ENCODE measurements around the gene A1BG. TPM values are rescaled to one million over a fixed set of nuclear protein-coding genes. Genes with fewer than 3 reads are reported as not detected.

Gene A1BG
- total RNA-seq, 2 donors from 2014 or later, result 12.6 to 16.4 TPM

GRCh38 chr19:58385891-58386575, 32.7 kb upstream of the A1BG start:
- WGBS, 2 experiments (ENCODE audit: insufficient coverage in 1 of 2, insufficient read length in 1 of 2), result 15 to 20% methylated on average over 27 to 35 of the region's 36 CpGs

GRCh38 chr19:58385313-58385890, 32.1 kb upstream of the A1BG start:
- Histone ChIP-seq H3K4me3 (ENCODE audit: low read length) (peak overlapping the region; percentile 99), H3K36me3 (ENCODE audit: control insufficient read depth, insufficient read depth, low read length) (peaks cover 22% of the 10 kb centered on the region), H3K27me3 (ENCODE audit: control insufficient read depth, insufficient read depth, low read length, poor library complexity, severe bottlenecking) (no peaks in the 10 kb centered on the region), H3K27ac (ENCODE audit: low read depth, low read length) (no peak overlapping the region), H3K9me3 (ENCODE audit: control insufficient read depth, low read length) (no peaks in the 10 kb centered on the region), H3K9ac (ENCODE audit: extremely low read depth, low read length, poor library complexity, severe bottlenecking) (peak overlapping the region; percentile 91), H3K4me1 (ENCODE audit: control insufficient read depth, insufficient read depth, low read length) (peaks cover 13% of the 10 kb centered on the region)
- Mint-ChIP-seq H3K9me3 (no peaks in the 10 kb centered on the region), H3K27ac (peak overlapping the region; percentile 97), H3K4me3 (peak overlapping the region; percentile 96), H3K36me3 (ENCODE audit: low read depth) (peaks cover 18% of the 10 kb centered on the region), H3K4me1 (peaks cover 18% of the 10 kb centered on the region), H3K27me3 (ENCODE audit: insufficient read depth) (no peaks in the 10 kb centered on the region)
- TF ChIP-seq CTCF (conservative IDR thresholded peaks at IDR 0.05), result no peak
- peak; percentile 37 for DNase-seq
- WGBS, 2 experiments (ENCODE audit: insufficient coverage in 1 of 2, insufficient read length in 1 of 2), result 92 to 94% methylated on average over 8 to 9 of the region's 9 CpGs

More at GRCh38 chr19:58385891-58386575, 32.7 kb upstream of the A1BG start:
- H3K27me3 Mint-ChIP-seq (ENCODE audit: insufficient read depth), result no peaks in the 10 kb centered on the region
- H3K4me1 ChIP-seq (ENCODE audit: control insufficient read depth, insufficient read depth, low read length), result peaks cover 13% of the 10 kb centered on the region
- H3K27ac ChIP-seq (ENCODE audit: low read depth, low read length), result peak overlapping the region; percentile 98
- no peaks in the 10 kb centered on the region for H3K9me3 ChIP-seq (ENCODE audit: control insufficient read depth, low read length)
- peak overlapping the region; percentile 91 for H3K9ac ChIP-seq (ENCODE audit: extremely low read depth, low read length, poor library complexity, severe bottlenecking)
- no peak for TF ChIP-seq CTCF (conservative IDR thresholded peaks at IDR 0.05)
- H3K4me3 Mint-ChIP-seq, result peak overlapping the region; percentile 96
- DNase-seq, result peak; percentile 56
- peak overlapping the region; percentile 99 for H3K4me3 ChIP-seq (ENCODE audit: low read length)
- H3K4me1 Mint-ChIP-seq, result peaks cover 18% of the 10 kb centered on the region
- peaks cover 24% of the 10 kb centered on the region for H3K36me3 Mint-ChIP-seq (ENCODE audit: low read depth)
- no peaks in the 10 kb centered on the region for H3K27me3 ChIP-seq (ENCODE audit: control insufficient read depth, insufficient read depth, low read length, poor library complexity, severe bottlenecking)
- peak overlapping the region; percentile 97 for H3K27ac Mint-ChIP-seq
- H3K36me3 ChIP-seq (ENCODE audit: control insufficient read depth, insufficient read depth, low read length), result peaks cover 29% of the 10 kb centered on the region
- H3K9me3 Mint-ChIP-seq, result no peaks in the 10 kb centered on the region

- peaks cover 11% of the 10 kb centered on the region for H3K4me1 ChIP-seq (ENCODE audit: control insufficient read depth, insufficient read depth, low read length)
- no peak overlapping the region for H3K4me3 ChIP-seq (ENCODE audit: low read length)
- H3K36me3 Mint-ChIP-seq (ENCODE audit: low read depth), result peaks cover 4% of the 10 kb centered on the region
- H3K27ac ChIP-seq (ENCODE audit: low read depth, low read length), result no peak overlapping the region
- peak; percentile 31 for DNase-seq
- WGBS, 2 experiments (ENCODE audit: insufficient coverage in 1 of 2, insufficient read length in 1 of 2), result 88 to 92% methylated on average over 5 to 6 of the region's 6 CpGs
- H3K4me3 Mint-ChIP-seq, result peak overlapping the region; percentile 67
- H3K27me3 ChIP-seq (ENCODE audit: control insufficient read depth, insufficient read depth, low read length, poor library complexity, severe bottlenecking), result no peaks in the 10 kb centered on the region
- no peak overlapping the region for H3K9ac ChIP-seq (ENCODE audit: extremely low read depth, low read length, poor library complexity, severe bottlenecking)
- H3K9me3 Mint-ChIP-seq, result no peaks in the 10 kb centered on the region
- no peak for TF ChIP-seq CTCF (conservative IDR thresholded peaks at IDR 0.05)
- no peaks in the 10 kb centered on the region for H3K9me3 ChIP-seq (ENCODE audit: control insufficient read depth, low read length)
- no peaks in the 10 kb centered on the region for H3K27me3 Mint-ChIP-seq (ENCODE audit: insufficient read depth)
- H3K4me1 Mint-ChIP-seq, result peaks cover 18% of the 10 kb centered on the region
- H3K36me3 ChIP-seq (ENCODE audit: control insufficient read depth, insufficient read depth, low read length), result peaks cover 2% of the 10 kb centered on the region
- no peak overlapping the region for H3K27ac Mint-ChIP-seq
These were observed 29.8 kb upstream of the A1BG start for GRCh38 chr19:58382997-58383603.

All from endodermal cell (in vitro differentiated cells).